Measurements from ENCODE around the gene C21orf58.

C21orf58 gene

GRCh38 chr21:46323227-46323709 lies 402 bp downstream of the C21orf58 start:
- Histone ChIP-seq H3K36me3 (ENCODE audit: control insufficient read depth, insufficient read depth, low read length) (peaks cover 11% of the 10 kb centered on the region), H3K27ac (ENCODE audit: low read depth, low read length, severe bottlenecking) (peak overlapping the region; percentile 79), H3K4me1 (ENCODE audit: control insufficient read depth, insufficient read depth, low read length, poor library complexity, severe bottlenecking) (peaks cover 20% of the 10 kb centered on the region), H3K9me3 (ENCODE audit: control insufficient read depth, low read length) (no peaks in the 10 kb centered on the region), H3K4me3 (ENCODE audit: extremely low read depth, insufficient read depth, low read length, poor library complexity, severe bottlenecking) (peak overlapping the region; percentile 89)
- 0% methylated on average over 29 to 31 of the region's 34 CpGs for WGBS, 2 experiments (ENCODE audit: insufficient coverage in 2 of 2)

GRCh38 chr21:46322351-46323226 lies 1.1 kb downstream of the C21orf58 start:
- peaks cover 6% of the 10 kb centered on the region for H3K36me3 ChIP-seq (ENCODE audit: control insufficient read depth, insufficient read depth, low read length)
- 2 to 6% methylated on average over 43 to 44 of the region's 50 CpGs for WGBS, 2 experiments (ENCODE audit: insufficient coverage in 2 of 2)

GRCh38 chr21:46320331-46320801 lies 3.3 kb downstream of the C21orf58 start:
- H3K27ac ChIP-seq (ENCODE audit: low read depth, low read length, severe bottlenecking), result no peak overlapping the region
- H3K4me1 ChIP-seq (ENCODE audit: control insufficient read depth, insufficient read depth, low read length, poor library complexity, severe bottlenecking), result peaks cover 13% of the 10 kb centered on the region
- no peak overlapping the region for H3K4me3 ChIP-seq (ENCODE audit: extremely low read depth, insufficient read depth, low read length, poor library complexity, severe bottlenecking)
- 86 to 96% methylated on average over 2 to 3 of the region's 4 CpGs for WGBS, 2 experiments (ENCODE audit: insufficient coverage in 2 of 2)
- H3K9me3 ChIP-seq (ENCODE audit: control insufficient read depth, low read length), result no peaks in the 10 kb centered on the region
- H3K36me3 ChIP-seq (ENCODE audit: control insufficient read depth, insufficient read depth, low read length), result peaks cover 13% of the 10 kb centered on the region

More at GRCh38 chr21:46322351-46323226, 1.1 kb downstream of the C21orf58 start:
- Histone ChIP-seq H3K27ac (ENCODE audit: low read depth, low read length, severe bottlenecking) (peak overlapping the region; percentile 36), H3K4me1 (ENCODE audit: control insufficient read depth, insufficient read depth, low read length, poor library complexity, severe bottlenecking) (peaks cover 20% of the 10 kb centered on the region), H3K4me3 (ENCODE audit: extremely low read depth, insufficient read depth, low read length, poor library complexity, severe bottlenecking) (peak overlapping the region; percentile 89), H3K9me3 (ENCODE audit: control insufficient read depth, low read length) (no peaks in the 10 kb centered on the region)

GRCh38 chr21:46319186-46319585 lies 4.5 kb downstream of the C21orf58 start:
- peaks cover 22% of the 10 kb centered on the region for H3K36me3 ChIP-seq (ENCODE audit: control insufficient read depth, insufficient read depth, low read length)
- peaks cover 13% of the 10 kb centered on the region for H3K4me1 ChIP-seq (ENCODE audit: control insufficient read depth, insufficient read depth, low read length, poor library complexity, severe bottlenecking)
- H3K4me3 ChIP-seq (ENCODE audit: extremely low read depth, insufficient read depth, low read length, poor library complexity, severe bottlenecking), result no peak overlapping the region
- no peaks in the 10 kb centered on the region for H3K9me3 ChIP-seq (ENCODE audit: control insufficient read depth, low read length)
- no peak overlapping the region for H3K27ac ChIP-seq (ENCODE audit: low read depth, low read length, severe bottlenecking)
- 85 to 93% methylated on average over 4 of the region's 7 CpGs for WGBS, 2 experiments (ENCODE audit: insufficient coverage in 2 of 2)

GRCh38 chr21:46318464-46318845 lies 5.2 kb downstream of the C21orf58 start:
- H3K4me3 ChIP-seq (ENCODE audit: extremely low read depth, insufficient read depth, low read length, poor library complexity, severe bottlenecking), result no peak overlapping the region
- H3K27ac ChIP-seq (ENCODE audit: low read depth, low read length, severe bottlenecking), result no peak overlapping the region
- WGBS, 2 experiments (ENCODE audit: insufficient coverage in 2 of 2), result 81 to 87% methylated on average over 3 to 4 of the region's 4 CpGs
- peaks cover 13% of the 10 kb centered on the region for H3K4me1 ChIP-seq (ENCODE audit: control insufficient read depth, insufficient read depth, low read length, poor library complexity, severe bottlenecking)
- H3K9me3 ChIP-seq (ENCODE audit: control insufficient read depth, low read length), result no peaks in the 10 kb centered on the region
- peaks cover 28% of the 10 kb centered on the region for H3K36me3 ChIP-seq (ENCODE audit: control insufficient read depth, insufficient read depth, low read length)

- peaks cover 13% of the 10 kb centered on the region for H3K4me1 ChIP-seq (ENCODE audit: control insufficient read depth, insufficient read depth, low read length, poor library complexity, severe bottlenecking)
- peaks cover 34% of the 10 kb centered on the region for H3K36me3 ChIP-seq (ENCODE audit: control insufficient read depth, insufficient read depth, low read length)
- no peaks in the 10 kb centered on the region for H3K9me3 ChIP-seq (ENCODE audit: control insufficient read depth, low read length)
- no peak overlapping the region for H3K27ac ChIP-seq (ENCODE audit: low read depth, low read length, severe bottlenecking)
- WGBS, 2 experiments (ENCODE audit: insufficient coverage in 2 of 2), result 79 to 82% methylated on average over 12 to 20 of the region's 20 CpGs
- no peak overlapping the region for H3K4me3 ChIP-seq (ENCODE audit: extremely low read depth, insufficient read depth, low read length, poor library complexity, severe bottlenecking)
These were observed 5.8 kb downstream of the C21orf58 start for GRCh38 chr21:46317710-46318463.

GRCh38 chr21:46316708-46317324 lies 6.9 kb downstream of the C21orf58 start:
- Histone ChIP-seq H3K4me3 (ENCODE audit: extremely low read depth, insufficient read depth, low read length, poor library complexity, severe bottlenecking) (no peak overlapping the region), H3K36me3 (ENCODE audit: control insufficient read depth, insufficient read depth, low read length) (peaks cover 36% of the 10 kb centered on the region), H3K9me3 (ENCODE audit: control insufficient read depth, low read length) (no peaks in the 10 kb centered on the region), H3K4me1 (ENCODE audit: control insufficient read depth, insufficient read depth, low read length, poor library complexity, severe bottlenecking) (peaks cover 12% of the 10 kb centered on the region), H3K27ac (ENCODE audit: low read depth, low read length, severe bottlenecking) (no peak overlapping the region)
- 96 to 98% methylated on average over 10 to 14 of the region's 14 CpGs for WGBS, 2 experiments (ENCODE audit: insufficient coverage in 2 of 2)

- Histone ChIP-seq H3K4me3 (ENCODE audit: extremely low read depth, insufficient read depth, low read length, poor library complexity, severe bottlenecking) (no peak overlapping the region), H3K27ac (ENCODE audit: low read depth, low read length, severe bottlenecking) (no peak overlapping the region), H3K4me1 (ENCODE audit: control insufficient read depth, insufficient read depth, low read length, poor library complexity, severe bottlenecking) (no peaks in the 10 kb centered on the region), H3K36me3 (ENCODE audit: control insufficient read depth, insufficient read depth, low read length) (peaks cover 57% of the 10 kb centered on the region), H3K9me3 (ENCODE audit: control insufficient read depth, low read length) (no peaks in the 10 kb centered on the region)
- 95 to 98% methylated on average over 13 to 21 of the region's 22 CpGs for WGBS, 2 experiments (ENCODE audit: insufficient coverage in 2 of 2)
These were observed 9.1 kb downstream of the C21orf58 start for GRCh38 chr21:46314441-46315020.

GRCh38 chr21:46312949-46313348 lies 10.7 kb downstream of the C21orf58 start:
- H3K4me3 ChIP-seq (ENCODE audit: extremely low read depth, insufficient read depth, low read length, poor library complexity, severe bottlenecking), result no peak overlapping the region
- no peak overlapping the region for H3K27ac ChIP-seq (ENCODE audit: low read depth, low read length, severe bottlenecking)
- peaks cover 71% of the 10 kb centered on the region for H3K36me3 ChIP-seq (ENCODE audit: control insufficient read depth, insufficient read depth, low read length)
- 86 to 93% methylated on average over 4 to 5 of the region's 5 CpGs for WGBS, 2 experiments (ENCODE audit: insufficient coverage in 2 of 2)
- no peaks in the 10 kb centered on the region for H3K4me1 ChIP-seq (ENCODE audit: control insufficient read depth, insufficient read depth, low read length, poor library complexity, severe bottlenecking)
- H3K9me3 ChIP-seq (ENCODE audit: control insufficient read depth, low read length), result no peaks in the 10 kb centered on the region

GRCh38 chr21:46311568-46311967 lies 12.1 kb downstream of the C21orf58 start:
- H3K9me3 ChIP-seq (ENCODE audit: control insufficient read depth, low read length), result no peaks in the 10 kb centered on the region
- H3K36me3 ChIP-seq (ENCODE audit: control insufficient read depth, insufficient read depth, low read length), result peaks cover 70% of the 10 kb centered on the region
- H3K4me3 ChIP-seq (ENCODE audit: extremely low read depth, insufficient read depth, low read length, poor library complexity, severe bottlenecking), result no peak overlapping the region

More at GRCh38 chr21:46311568-46311967, 12.1 kb downstream of the C21orf58 start:
- Histone ChIP-seq H3K4me1 (ENCODE audit: control insufficient read depth, insufficient read depth, low read length, poor library complexity, severe bottlenecking) (no peaks in the 10 kb centered on the region), H3K27ac (ENCODE audit: low read depth, low read length, severe bottlenecking) (no peak overlapping the region)

All from mesodermal cell (in vitro differentiated cells).